PC-3 (cell line): Measurements from ENCODE around the gene ARHGAP6.

Source experiments
- CTCF ChIP-seq: fragments of 300-600 bp; sonication (generic); conservative IDR thresholded peaks from 2 replicates; pipeline ENCODE4 v1.5.1; 2017; ENCODE audit warnings: antibody characterized with exemption, low read depth, mild to moderate bottlenecking, low read length
- EZH2 ChIP-seq: fragments of 300-600 bp; sonication (generic); IDR thresholded peaks from one replicate; pipeline ENCODE4 v1.6.1; 2017; ENCODE audit warnings: antibody characterized with exemption, mild to moderate bottlenecking, low read length; ENCODE audit not compliant: unreplicated experiment
- EZH2phosphoT487 ChIP-seq: fragments of 300-600 bp; sonication (generic); IDR thresholded peaks from 2 replicates; pipeline ENCODE4 v1.6.1; 2018; ENCODE audit warnings: mild to moderate bottlenecking, antibody characterized with exemption, low read length, borderline replicate concordance

- TF ChIP-seq CTCF, result no peak
- TF ChIP-seq EZH2phosphoT487, result no peak
- no peak for TF ChIP-seq EZH2
Measured at GRCh38 chrX:11540532-11541377, 125.0 kb downstream of the ARHGAP6 start.
